Neural progenitor cell (in vitro differentiated cells): ENCODE results near the gene ANXA7.

Experiments used
- EZH2 ChIP-seq: fragments of 200-600 bp; sonication (generic); IDR thresholded peaks from 2 replicates; pipeline ENCODE4 v1.6.1; 2017; ENCODE audit warnings: antibody characterized with exemption, mild to moderate bottlenecking, moderate library complexity
- EZH2phosphoT487 ChIP-seq: fragments of 200-600 bp; sonication (generic); IDR thresholded peaks from 2 replicates; pipeline ENCODE4 v1.6.1; 2017; ENCODE audit warnings: antibody characterized with exemption
- TF ChIP-seq, protein P1 (sequence below): fragments of 200-600 bp; sonication (generic); IDR thresholded peaks from 2 replicates; pipeline ENCODE4 v1.5.1; 2017; ENCODE audit warnings: antibody characterized with exemption, mild to moderate bottlenecking

- TF ChIP-seq EZH2phosphoT487 (no peak), EZH2 (no peak)
- TF ChIP-seq, protein P1, sequence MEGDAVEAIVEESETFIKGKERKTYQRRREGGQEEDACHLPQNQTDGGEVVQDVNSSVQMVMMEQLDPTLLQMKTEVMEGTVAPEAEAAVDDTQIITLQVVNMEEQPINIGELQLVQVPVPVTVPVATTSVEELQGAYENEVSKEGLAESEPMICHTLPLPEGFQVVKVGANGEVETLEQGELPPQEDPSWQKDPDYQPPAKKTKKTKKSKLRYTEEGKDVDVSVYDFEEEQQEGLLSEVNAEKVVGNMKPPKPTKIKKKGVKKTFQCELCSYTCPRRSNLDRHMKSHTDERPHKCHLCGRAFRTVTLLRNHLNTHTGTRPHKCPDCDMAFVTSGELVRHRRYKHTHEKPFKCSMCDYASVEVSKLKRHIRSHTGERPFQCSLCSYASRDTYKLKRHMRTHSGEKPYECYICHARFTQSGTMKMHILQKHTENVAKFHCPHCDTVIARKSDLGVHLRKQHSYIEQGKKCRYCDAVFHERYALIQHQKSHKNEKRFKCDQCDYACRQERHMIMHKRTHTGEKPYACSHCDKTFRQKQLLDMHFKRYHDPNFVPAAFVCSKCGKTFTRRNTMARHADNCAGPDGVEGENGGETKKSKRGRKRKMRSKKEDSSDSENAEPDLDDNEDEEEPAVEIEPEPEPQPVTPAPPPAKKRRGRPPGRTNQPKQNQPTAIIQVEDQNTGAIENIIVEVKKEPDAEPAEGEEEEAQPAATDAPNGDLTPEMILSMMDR: no peak
Observed at GRCh38 chr10:73338801-73339368, 75.0 kb downstream of the ANXA7 start.
